PC-3 (cell line): ENCODE data around the gene MTHFD1. TPM values are rescaled to one million over a fixed set of nuclear protein-coding genes. Genes with fewer than 3 reads are reported as not detected.

ENCODE experiments used
- ATAC-seq: fragments of 200-7000 bp; cut with Tn5 transposase; 2 replicates; pipeline ENCODE4 v1.9.1; 2020; ENCODE audit warnings: mild to moderate bottlenecking, moderate library complexity
- BruUV-seq: library from RNA; stranded (reverse); fragments of 400-500 nt; replicated peaks from 2 replicates; lab custom pipeline; 2021; lab: Mats Ljungman, UMichigan
- CTCF ChIA-PET: fragments of 300-600 bp; sonication (Branson Sonifier 250); formaldehyde crosslinking; loops from one replicate; lab custom pipeline; 2022; ENCODE audit warnings: antibody characterized with exemption; lab: Charles Lee
- POLR2A ChIA-PET: fragments of 300-600 bp; sonication (Branson Sonifier 250); formaldehyde crosslinking; loops from one replicate; lab custom pipeline; 2022; ENCODE audit warnings: antibody characterized with exemption; ENCODE audit not compliant: unreplicated experiment; lab: Charles Lee
- DNase-seq: peaks from one replicate; pipeline ENCODE4 v3.0.0-alpha.2; 2015
- H2AFZ ChIP-seq: fragments of 300-600 bp; sonication (generic); 2 replicates; pipeline ENCODE4 v1.6.0; 2016; ENCODE audit warnings: antibody characterized with exemption, low read length
- H3F3A ChIP-seq: fragments of 300-600 bp; sonication (generic); one replicate; pipeline ENCODE4 v1.6.0; 2017; ENCODE audit warnings: antibody characterized with exemption, low read length, control low read depth, mild to moderate bottlenecking; ENCODE audit not compliant: unreplicated experiment
- H3K27ac ChIP-seq: fragments of 300-600 bp; sonication (generic); 2 replicates; pipeline ENCODE4 v1.5.1; 2016; ENCODE audit warnings: mild to moderate bottlenecking, low read length
- H3K27me3 ChIP-seq: fragments of 300-600 bp; sonication (generic); 2 replicates; pipeline ENCODE4 v1.6.1; 2016; ENCODE audit warnings: low read length, mixed read lengths
- H3K36me3 ChIP-seq: fragments of 300-600 bp; sonication (generic); 2 replicates; pipeline ENCODE4 v1.6.1; 2016; ENCODE audit warnings: low read depth, mixed run types, low read length, mixed read lengths
- H3K4me1 ChIP-seq: fragments of 300-600 bp; sonication (generic); 2 replicates; pipeline ENCODE4 v1.5.1; 2016; ENCODE audit warnings: low read length; ENCODE audit not compliant: insufficient read depth
- H3K4me2 ChIP-seq: fragments of 300-600 bp; sonication (generic); 2 replicates; pipeline ENCODE4 v1.6.0; 2016; ENCODE audit warnings: low read length
- H3K4me3 ChIP-seq: fragments of 300-600 bp; sonication (generic); 2 replicates; pipeline ENCODE4 v1.5.1; 2016; ENCODE audit warnings: mild to moderate bottlenecking, low read length, mixed read lengths
- H3K79me2 ChIP-seq: fragments of 300-600 bp; sonication (generic); 2 replicates; pipeline ENCODE4 v1.6.1; 2017; ENCODE audit warnings: low read length, mixed read lengths
- H3K9ac ChIP-seq: fragments of 300-600 bp; sonication (generic); 2 replicates; pipeline ENCODE4 v1.6.0; 2016; ENCODE audit warnings: mild to moderate bottlenecking, low read length
- H3K9me2 ChIP-seq: fragments of 300-600 bp; sonication (generic); replicated peaks from 2 replicates; pipeline ENCODE4 v1.6.1; 2016; ENCODE audit warnings: mixed run types, low read length, mixed read lengths
- H3K9me3 ChIP-seq: fragments of 300-600 bp; sonication (generic); 2 replicates; pipeline ENCODE4 v1.6.1; 2016; ENCODE audit warnings: low read length, mixed read lengths
- H4K20me1 ChIP-seq: fragments of 300-600 bp; sonication (generic); 2 replicates; pipeline ENCODE4 v1.6.1; 2016; ENCODE audit warnings: low read length, mixed read lengths
- EZH2 ChIP-seq: fragments of 300-600 bp; sonication (generic); IDR thresholded peaks from one replicate; pipeline ENCODE4 v1.6.1; 2017; ENCODE audit warnings: antibody characterized with exemption, mild to moderate bottlenecking, low read length; ENCODE audit not compliant: unreplicated experiment
- EZH2phosphoT487 ChIP-seq: fragments of 300-600 bp; sonication (generic); IDR thresholded peaks from 2 replicates; pipeline ENCODE4 v1.6.1; 2018; ENCODE audit warnings: mild to moderate bottlenecking, antibody characterized with exemption, low read length, borderline replicate concordance
- intact Hi-C: fragments of 100-400 bp; cut with micrococcal nuclease; formaldehyde crosslinking; loops from 2 replicates; pipeline ENCODE4 v1.9.0; 2023
- total RNA-seq: library from RNA; depleted of rRNA; stranded (reverse); fragments of >200 nt; gene quantifications from 2 replicates; pipeline ENCODE4 v1.2.3, GENCODE V29; 2014
- TF ChIP-seq, protein P1 (sequence below): fragments of 300-600 bp; sonication (generic); conservative IDR thresholded peaks from 2 replicates; pipeline ENCODE4 v1.5.1; 2017; ENCODE audit warnings: antibody characterized with exemption, low read depth, mild to moderate bottlenecking, low read length

Gene MTHFD1
- total RNA-seq, 1 experiment from 2014 or later: 89.3 TPM

GRCh38 chr14:64507376-64508156 lies 119.4 kb downstream of the MTHFD1 start:
- Histone ChIP-seq H3K9ac (peak overlapping the region; percentile 23), H4K20me1 (peaks cover 64% of the 10 kb centered on the region), H3F3A (no peaks in the 10 kb centered on the region), H3K79me2 (peaks cover 88% of the 10 kb centered on the region), H2AFZ (no peak overlapping the region), H3K9me3 (no peaks in the 10 kb centered on the region), H3K36me3 (peaks cover 8% of the 10 kb centered on the region; the same call in 1 of the 2 replicates), H3K27me3 (no peaks in the 10 kb centered on the region), H3K27ac (peak overlapping the region; percentile 48), H3K4me3 (peak overlapping the region; percentile 82), H3K9me2 (no peaks in the 10 kb centered on the region), H3K4me2 (peak overlapping the region; percentile 97), H3K4me1 (peaks cover 38% of the 10 kb centered on the region)
- peak; percentile 4 for ATAC-seq
- TF ChIP-seq EZH2 (no peak), EZH2phosphoT487 (no peak)
- TF ChIP-seq, protein P1, sequence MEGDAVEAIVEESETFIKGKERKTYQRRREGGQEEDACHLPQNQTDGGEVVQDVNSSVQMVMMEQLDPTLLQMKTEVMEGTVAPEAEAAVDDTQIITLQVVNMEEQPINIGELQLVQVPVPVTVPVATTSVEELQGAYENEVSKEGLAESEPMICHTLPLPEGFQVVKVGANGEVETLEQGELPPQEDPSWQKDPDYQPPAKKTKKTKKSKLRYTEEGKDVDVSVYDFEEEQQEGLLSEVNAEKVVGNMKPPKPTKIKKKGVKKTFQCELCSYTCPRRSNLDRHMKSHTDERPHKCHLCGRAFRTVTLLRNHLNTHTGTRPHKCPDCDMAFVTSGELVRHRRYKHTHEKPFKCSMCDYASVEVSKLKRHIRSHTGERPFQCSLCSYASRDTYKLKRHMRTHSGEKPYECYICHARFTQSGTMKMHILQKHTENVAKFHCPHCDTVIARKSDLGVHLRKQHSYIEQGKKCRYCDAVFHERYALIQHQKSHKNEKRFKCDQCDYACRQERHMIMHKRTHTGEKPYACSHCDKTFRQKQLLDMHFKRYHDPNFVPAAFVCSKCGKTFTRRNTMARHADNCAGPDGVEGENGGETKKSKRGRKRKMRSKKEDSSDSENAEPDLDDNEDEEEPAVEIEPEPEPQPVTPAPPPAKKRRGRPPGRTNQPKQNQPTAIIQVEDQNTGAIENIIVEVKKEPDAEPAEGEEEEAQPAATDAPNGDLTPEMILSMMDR: no peak
- CTCF ChIA-PET: no interaction called here
- POLR2A ChIA-PET: no interaction called here
- intact Hi-C loops: loop anchor here (2.0 to 10.0 kb wide), 2 partner anchors 13 to 163 kb away; no protein-coding TSS in a partner anchor
- peak; percentile 75 for DNase-seq
- no TSS peak for BruUV-seq

DNA sequence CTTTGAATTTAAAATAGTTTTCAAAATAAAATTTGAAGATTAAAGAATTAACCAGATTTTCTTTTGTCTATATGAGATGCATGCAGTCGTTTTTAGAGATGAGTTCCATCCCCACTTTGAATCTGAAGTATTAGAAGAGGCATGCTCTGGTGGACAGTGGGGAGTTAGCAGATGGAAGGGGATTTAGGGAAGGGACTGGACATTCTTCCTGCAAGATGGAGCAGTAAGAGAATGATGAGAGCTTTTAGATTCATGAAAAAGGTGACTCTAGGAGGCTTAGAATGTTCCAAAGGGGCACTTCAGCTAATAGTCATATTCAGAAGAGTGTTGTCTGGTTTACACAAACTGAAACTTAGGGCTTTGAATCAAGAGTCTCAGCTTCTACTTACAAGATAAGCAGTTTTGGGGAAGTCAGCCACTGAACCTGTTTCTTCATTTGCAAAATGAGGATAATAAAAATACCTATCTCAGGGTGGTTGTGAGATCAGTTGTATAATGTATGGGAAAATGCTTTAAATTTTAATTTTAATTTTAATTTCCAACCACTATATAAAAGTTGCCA lies 120.1 kb downstream of the MTHFD1 start:
- Histone ChIP-seq H3F3A (no peaks in the 10 kb centered on the region), H2AFZ (no peak overlapping the region), H3K9me2 (no peaks in the 10 kb centered on the region), H3K4me1 (peaks cover 38% of the 10 kb centered on the region), H3K27ac (0 out of 2 replicates have a peak overlapping the region, but pooled peaks have one; percentile 33), H3K27me3 (no peaks in the 10 kb centered on the region), H3K4me2 (peak overlapping the region; percentile 97), H3K36me3 (peaks cover 11% of the 10 kb centered on the region; the same call in 1 of the 2 replicates), H4K20me1 (peaks cover 72% of the 10 kb centered on the region), H3K79me2 (peaks cover 88% of the 10 kb centered on the region), H3K4me3 (0 out of 2 replicates have a peak overlapping the region, but pooled peaks have one; percentile 82), H3K9me3 (no peaks in the 10 kb centered on the region), H3K9ac (peak overlapping the region; percentile 19; the same call in 1 of the 2 replicates)
- ChIA-PET CTCF (no interaction called here), POLR2A (no interaction called here)
- BruUV-seq: no TSS peak
- DNase-seq (no peak), ATAC-seq (no peak)
- intact Hi-C loops: loop anchor here (10.0 kb wide), 1 partner anchor 163 kb away; no protein-coding TSS in a partner anchor
- TF ChIP-seq, protein P1: no peak
- TF ChIP-seq EZH2: no peak
- no peak for TF ChIP-seq EZH2phosphoT487
